ENCODE measurements around the gene RALGPS1.
"Not testable (repeated sequence)": the region's sequence is repeated elsewhere in the genome, so short reads cannot be mapped to it uniquely, and the experiment has no call there.

RALGPS1 gene

DNA sequence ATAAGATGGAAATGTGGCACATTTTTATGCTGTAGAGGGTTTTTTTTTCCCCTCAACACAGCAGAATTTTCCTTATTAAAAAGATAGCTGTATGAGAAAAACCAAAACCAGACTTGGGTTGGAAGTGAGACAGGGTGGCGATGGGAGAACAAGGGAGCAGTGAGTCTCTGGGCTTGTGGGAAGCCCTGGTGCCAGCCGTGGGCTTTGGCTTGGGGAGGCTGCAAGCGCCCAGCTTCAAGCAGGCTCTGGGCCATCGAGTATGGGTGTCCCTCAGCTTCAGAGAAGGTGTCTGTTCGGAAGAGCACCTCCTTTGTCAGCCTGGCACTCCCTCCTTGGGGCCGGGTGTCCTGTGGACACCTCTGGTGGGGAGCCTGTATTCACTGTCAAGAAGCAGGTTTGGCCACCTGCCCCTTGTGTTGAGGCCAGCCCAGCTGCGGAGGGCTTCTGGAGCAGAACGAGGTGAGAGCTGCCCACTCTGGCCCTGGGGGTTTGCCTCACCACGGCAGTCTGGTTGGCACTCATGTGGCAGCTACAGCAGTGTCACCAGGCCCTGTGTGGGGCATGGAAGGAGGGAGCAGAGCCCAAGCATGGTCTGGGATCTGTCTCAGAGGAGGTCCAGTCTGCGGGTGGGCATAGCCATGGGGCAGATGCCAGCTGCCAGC, 245.5 kb downstream of the RALGPS1 start:
- no peak for DNase-seq

DNA sequence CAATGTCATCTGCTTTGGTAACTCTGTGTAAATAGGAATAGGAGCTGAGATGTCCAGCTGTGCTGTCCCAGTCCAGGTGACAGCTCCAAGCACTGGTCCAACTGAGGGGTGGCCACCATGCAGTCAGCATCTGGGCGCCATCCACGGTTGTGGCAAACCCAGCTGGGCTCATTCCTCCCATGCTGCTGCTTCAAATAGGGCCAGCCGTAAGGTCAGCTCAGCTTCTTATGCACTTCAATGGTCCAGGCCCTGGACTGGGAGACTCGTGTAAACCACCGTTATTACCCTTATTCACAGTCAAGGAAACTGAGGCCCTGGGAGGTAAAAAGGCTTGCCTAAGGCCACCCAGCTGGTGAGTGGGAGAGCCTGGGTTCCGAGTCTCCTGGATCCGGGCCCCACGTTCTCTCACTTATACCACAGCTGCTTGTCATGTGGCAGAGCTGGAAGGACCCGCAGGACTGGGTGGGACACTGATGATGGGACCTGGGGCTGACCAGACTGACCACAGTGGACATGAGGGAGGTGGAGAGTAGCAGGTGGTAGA, 246.6 kb downstream of the RALGPS1 start:
- no peak for DNase-seq

GRCh38 chr9:127162046-127162863, 247.7 kb downstream of the RALGPS1 start:
- DNase-seq, result no peak

DNA sequence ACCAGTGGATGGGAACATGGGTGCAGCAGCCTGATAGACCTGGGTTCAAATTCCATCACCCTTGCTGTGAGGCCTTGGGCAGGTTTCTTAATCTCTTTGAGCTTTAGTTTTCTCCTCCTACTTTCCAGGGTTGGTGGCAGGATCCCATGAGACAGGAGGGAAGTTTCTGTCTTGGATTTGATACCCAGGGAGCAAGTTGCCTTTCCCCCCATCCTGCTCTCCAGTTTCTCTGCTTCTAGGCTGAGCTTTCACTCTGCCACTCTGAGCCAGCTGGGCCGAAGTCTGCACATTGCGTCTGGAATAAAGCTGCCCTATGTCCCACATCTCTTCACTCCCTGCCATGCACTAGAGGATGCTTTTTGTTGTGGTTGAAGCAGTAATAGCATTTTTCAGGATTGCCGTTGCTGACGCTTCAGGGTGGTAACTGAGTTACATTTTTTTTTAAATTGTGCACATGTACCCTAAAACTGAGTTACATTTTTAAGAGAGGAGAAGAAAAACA, 248.3 kb downstream of the RALGPS1 start:
- DNase-seq, result no peak

- no peak for DNase-seq
These were observed 248.8 kb downstream of the RALGPS1 start for GRCh38 chr9:127163409-127163808.

DNA sequence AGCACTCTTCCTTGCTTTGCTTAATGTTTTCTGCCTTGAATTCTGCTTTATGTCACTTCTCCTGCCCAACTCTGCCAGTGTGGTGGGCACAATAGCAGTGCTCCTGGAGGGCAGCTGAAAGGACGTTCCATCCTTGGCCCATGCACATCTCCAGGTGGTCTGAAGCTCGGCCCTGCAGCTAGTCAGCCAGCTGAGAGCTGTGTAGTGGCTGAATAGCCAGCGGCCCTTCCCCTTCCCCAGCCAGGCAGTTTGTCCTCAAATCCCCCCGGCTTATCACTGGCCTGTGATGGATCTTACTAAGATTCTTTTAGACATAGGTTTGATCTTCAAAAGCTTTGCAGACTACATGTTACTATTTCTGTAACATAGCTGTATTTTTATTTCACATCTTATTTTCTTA, 250.5 kb downstream of the RALGPS1 start:
- no peak for DNase-seq

GRCh38 chr9:127166111-127166510, 251.5 kb downstream of the RALGPS1 start:
- no peak for DNase-seq

- DNase-seq, result no peak
These were observed 252.3 kb downstream of the RALGPS1 start for GRCh38 chr9:127166651-127167524.

- DNase-seq, result no peak
These were observed 253.2 kb downstream of the RALGPS1 start for GRCh38 chr9:127167560-127168326.

DNA sequence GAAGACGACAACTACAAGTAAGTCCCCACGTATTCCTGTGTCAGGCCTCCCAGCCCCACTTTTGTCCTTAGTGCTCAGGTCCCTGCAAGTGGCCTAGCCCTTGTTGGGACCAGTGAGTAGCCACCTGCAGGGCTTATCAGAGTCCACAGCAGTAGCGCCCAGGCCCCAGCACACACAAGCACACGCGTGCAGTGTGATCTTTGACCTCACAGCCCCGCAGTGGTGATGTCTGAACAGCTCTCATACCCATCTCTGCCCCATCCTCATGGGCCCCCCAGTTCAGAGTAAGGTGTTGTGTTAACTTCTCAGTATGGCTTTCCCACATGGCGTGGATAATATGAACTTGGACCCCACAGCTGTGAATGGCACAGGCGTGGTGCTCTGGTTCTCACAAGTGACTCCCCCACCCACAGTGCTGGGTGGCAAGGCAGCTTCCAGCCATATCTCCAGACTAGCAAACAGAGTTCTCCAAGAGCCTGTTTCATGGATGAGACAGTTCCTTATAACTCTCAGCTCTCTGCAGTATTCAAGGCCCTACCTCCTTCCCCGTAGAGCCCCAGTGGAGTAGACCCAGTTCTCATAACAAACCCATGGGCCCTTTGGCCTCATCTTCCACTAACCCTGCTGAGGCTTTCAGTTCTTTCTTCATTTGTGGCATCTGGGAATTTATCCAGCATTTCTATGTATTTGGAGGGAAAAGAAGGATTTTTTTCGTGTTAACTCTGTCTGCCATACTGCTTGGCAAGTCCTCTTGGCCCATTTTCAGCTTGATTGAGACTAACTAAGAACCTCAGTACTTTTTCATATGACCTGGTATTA, 254.4 kb downstream of the RALGPS1 start:
- no peak for DNase-seq

- DNase-seq, result no peak
These were observed 254.9 kb downstream of the RALGPS1 start for GRCh38 chr9:127169575-127169883.

DNA sequence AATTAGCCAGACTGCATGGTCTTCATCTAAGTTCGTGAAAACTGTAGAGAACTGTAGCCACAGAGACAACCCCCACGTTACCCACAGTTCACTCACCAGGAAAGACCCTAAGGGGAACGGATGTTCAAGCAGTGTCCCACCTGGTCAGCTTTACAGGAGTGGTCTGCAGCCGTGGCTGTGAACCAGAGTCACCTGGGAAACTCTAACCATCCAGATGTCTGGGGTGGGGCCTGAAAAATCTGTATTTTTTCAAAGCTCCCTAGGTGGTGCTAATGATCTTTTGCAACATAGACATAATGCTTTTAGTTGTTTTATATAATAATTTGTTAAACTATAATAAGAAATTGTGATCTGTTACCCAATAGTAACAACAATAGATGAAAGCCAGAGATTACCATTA, 255.5 kb downstream of the RALGPS1 start:
- DNase-seq, result no peak

GRCh38 chr9:127170652-127171051, 256.1 kb downstream of the RALGPS1 start:
- no peak for DNase-seq

DNA sequence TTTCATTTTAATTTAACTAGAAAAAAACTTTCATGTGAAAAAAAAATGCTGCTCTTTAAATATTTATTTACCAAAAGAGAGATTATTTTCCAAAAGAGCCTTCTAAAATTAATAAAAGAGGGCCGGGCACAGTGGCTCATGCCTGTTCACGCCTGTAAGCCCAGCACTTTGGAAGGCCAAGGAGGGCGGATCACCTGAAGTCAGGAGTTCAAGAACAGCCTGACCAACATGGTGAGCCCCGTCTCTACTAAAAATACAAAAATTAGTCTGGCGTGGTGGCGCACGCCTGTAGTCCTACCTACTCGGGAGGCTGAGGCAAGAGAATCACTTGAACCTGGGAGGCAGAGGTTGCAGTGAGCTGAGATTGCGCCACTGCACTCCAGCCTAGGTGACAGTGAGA, 256.8 kb downstream of the RALGPS1 start:
- not testable (repeated sequence) for DNase-seq

DNA sequence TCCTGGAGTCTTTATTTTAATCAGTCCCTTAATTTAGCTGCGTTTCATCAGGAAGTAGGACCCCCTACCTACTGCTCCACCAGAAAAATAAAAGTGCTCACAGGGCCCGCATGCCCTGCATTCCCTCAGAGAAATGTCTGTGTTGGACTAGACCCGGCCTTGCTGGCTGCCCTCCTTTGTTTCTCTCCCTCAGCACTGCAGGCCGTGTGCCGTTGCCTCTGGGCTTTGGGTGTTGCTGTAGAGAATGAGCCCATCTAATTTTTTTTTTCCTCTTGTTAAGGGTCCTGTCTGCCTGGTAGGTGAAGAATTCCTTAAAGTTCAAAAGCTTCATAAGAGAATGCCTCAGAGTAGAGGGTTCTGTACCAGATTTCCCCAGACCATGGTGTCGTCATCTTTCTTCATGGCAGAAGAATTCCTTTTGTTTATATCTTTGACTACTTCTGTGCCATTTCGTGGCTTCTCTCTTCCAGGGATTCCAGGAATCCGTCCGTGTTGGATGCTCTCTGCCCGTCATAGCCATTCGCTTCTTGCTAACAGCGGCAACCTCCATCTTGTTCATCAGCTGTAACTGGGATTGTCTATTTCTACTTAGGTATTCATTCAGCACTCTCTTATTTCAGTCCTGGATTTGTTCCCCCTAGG, 257.6 kb downstream of the RALGPS1 start:
- no peak for DNase-seq

DNA sequence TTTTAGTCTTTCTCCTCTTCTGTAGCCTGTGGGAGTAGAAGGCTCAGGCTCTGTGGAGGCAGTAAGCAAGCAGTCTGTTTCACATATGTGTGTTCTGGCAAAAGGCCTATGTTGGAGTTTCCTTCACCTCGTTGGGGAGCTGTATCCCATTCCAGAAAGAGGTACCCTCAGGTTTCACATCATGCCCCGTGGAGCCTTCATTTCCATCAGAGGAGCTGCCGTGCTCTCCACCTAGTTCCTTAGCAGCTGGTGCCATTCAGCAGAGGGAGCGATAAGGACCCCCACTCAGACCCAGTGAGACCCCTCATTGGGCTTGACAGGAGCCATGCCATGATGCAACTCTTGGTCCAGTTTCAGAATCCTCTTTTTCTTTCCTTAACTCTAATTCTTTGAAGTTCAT, 258.5 kb downstream of the RALGPS1 start:
- no peak for DNase-seq

- no peak for DNase-seq
These were observed 260.1 kb downstream of the RALGPS1 start for GRCh38 chr9:127174386-127175318.

GRCh38 chr9:127175319-127175715, 260.7 kb downstream of the RALGPS1 start:
- no peak for DNase-seq

- no peak for DNase-seq
These were observed 261.2 kb downstream of the RALGPS1 start for GRCh38 chr9:127175764-127176163.

- DNase-seq, result no peak
These were observed 262.0 kb downstream of the RALGPS1 start for GRCh38 chr9:127176631-127177030.

Measured in activated CD8-positive, alpha-beta memory T cell treated with anti-CD3 and anti-CD28 coated beads, Interleukin-2, amount 50 U/mL, for 4 hours (primary cell).